Measurements from ENCODE around the gene IL25.
"Not testable (repeated sequence)": the region's sequence is repeated elsewhere in the genome, so short reads cannot be mapped to it uniquely, and the experiment has no call there.

IL25 gene

DNA sequence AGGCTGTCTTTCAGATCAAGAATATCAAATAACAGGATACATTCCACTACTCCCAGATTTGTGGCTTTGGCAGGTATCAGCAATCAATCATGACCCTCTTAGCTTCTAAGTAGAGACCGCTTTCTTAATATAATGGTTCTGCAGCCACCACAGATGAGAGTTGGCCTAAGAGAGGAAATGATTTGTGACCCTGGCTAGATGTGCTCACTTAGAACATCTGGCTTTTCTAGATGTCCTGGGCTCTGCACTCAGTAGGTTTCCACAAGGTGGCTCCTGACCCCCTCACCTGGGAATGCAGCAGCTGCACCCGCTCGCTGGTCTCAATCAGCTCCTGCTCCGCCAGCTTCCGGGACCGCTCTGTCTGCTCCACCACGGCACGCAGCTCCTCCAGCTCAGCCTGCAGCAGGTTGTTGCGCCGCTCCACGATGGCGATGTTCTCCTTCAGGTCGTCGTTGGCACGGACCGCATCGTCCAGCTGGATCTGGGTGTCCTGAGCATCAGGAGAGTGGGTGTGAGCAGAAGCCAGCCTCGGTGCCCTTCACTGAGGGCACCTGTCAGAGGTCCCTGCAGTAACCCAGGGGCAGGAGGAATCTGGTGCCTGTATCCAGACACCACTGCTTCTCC lies 13.1 kb downstream of the IL25 start:
- TF ChIP-seq, protein P1, sequence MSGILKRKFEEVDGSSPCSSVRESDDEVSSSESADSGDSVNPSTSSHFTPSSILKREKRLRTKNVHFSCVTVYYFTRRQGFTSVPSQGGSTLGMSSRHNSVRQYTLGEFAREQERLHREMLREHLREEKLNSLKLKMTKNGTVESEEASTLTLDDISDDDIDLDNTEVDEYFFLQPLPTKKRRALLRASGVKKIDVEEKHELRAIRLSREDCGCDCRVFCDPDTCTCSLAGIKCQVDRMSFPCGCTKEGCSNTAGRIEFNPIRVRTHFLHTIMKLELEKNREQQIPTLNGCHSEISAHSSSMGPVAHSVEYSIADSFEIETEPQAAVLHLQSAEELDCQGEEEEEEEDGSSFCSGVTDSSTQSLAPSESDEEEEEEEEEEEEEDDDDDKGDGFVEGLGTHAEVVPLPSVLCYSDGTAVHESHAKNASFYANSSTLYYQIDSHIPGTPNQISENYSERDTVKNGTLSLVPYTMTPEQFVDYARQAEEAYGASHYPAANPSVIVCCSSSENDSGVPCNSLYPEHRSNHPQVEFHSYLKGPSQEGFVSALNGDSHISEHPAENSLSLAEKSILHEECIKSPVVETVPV (CRISPR knock-in tag; IDR thresholded peaks at IDR 0.05), result no peak
- TF ChIP-seq ZC3H10 (CRISPR knock-in tag; IDR thresholded peaks at IDR 0.05), result no peak
- TF ChIP-seq CSDC2 (CRISPR knock-in tag; IDR thresholded peaks at IDR 0.05), result no peak
- no peak for TF ChIP-seq ZNF565 (CRISPR knock-in tag; conservative IDR thresholded peaks at IDR 0.05; ENCODE audit: low read depth)
- TF ChIP-seq, protein P2, sequence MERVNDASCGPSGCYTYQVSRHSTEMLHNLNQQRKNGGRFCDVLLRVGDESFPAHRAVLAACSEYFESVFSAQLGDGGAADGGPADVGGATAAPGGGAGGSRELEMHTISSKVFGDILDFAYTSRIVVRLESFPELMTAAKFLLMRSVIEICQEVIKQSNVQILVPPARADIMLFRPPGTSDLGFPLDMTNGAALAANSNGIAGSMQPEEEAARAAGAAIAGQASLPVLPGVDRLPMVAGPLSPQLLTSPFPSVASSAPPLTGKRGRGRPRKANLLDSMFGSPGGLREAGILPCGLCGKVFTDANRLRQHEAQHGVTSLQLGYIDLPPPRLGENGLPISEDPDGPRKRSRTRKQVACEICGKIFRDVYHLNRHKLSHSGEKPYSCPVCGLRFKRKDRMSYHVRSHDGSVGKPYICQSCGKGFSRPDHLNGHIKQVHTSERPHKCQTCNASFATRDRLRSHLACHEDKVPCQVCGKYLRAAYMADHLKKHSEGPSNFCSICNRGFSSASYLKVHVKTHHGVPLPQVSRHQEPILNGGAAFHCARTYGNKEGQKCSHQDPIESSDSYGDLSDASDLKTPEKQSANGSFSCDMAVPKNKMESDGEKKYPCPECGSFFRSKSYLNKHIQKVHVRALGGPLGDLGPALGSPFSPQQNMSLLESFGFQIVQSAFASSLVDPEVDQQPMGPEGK (CRISPR knock-in tag; IDR thresholded peaks at IDR 0.05; ENCODE audit: borderline replicate concordance), result no peak
- no peak for TF ChIP-seq SNAI2 (CRISPR knock-in tag; IDR thresholded peaks at IDR 0.05)
- no peak for ATAC-seq

DNA sequence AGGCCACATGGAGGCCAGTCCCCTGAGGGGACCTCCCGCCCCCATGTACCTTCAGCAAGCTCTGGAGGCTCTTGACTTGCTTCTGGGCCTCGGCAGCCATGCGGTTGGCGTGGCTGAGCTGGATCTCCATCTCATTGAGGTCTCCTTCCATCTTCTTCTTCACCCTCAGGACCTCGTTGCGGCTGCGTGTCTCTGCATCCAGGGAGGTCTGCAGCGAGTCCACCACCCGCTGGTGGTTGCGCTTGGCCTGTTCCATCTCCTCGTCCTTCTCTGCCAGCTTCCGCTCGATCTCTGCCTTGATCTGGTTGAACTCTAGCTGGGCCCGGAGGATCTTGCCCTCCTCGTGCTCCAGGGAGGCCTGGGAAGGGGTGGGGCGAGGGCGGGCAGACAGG lies 13.7 kb downstream of the IL25 start:
- ATAC-seq, result not testable (repeated sequence)

DNA sequence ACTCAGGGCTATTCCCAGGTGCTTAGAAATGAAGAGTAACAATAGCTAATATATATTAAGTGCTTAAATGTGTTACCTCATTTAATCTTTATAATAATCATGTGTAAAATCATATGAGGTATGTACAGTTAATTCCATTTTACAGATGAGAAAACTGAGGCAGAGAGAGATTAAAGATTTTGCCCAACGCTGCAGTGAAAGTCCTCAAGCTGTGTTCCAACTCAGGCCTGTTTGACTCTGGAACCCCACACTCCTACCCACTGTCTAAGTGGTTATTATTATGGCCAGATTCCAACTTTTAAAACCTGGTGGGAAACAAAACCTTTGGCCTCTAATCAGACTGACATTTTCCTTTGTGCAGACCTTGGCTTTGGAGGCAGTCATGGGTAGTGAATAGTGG lies 14.4 kb downstream of the IL25 start:
- no peak for ATAC-seq
- TF ChIP-seq BACH2 (CRISPR knock-in tag; IDR thresholded peaks at IDR 0.05; ENCODE audit: borderline replicate concordance), result no peak
- TF ChIP-seq, protein P1 (CRISPR knock-in tag; IDR thresholded peaks at IDR 0.05), result no peak
- no peak for TF ChIP-seq ZNF8 (CRISPR knock-in tag; IDR thresholded peaks at IDR 0.05)
- no peak for TF ChIP-seq TOX (CRISPR knock-in tag; IDR thresholded peaks at IDR 0.05; ENCODE audit: borderline replicate concordance)
- TF ChIP-seq ZFP3 (CRISPR knock-in tag; IDR thresholded peaks at IDR 0.05), result no peak
- TF ChIP-seq ZC3H10 (CRISPR knock-in tag; IDR thresholded peaks at IDR 0.05), result no peak
- TF ChIP-seq ISL1 (CRISPR knock-in tag; IDR thresholded peaks at IDR 0.05), result no peak
- TF ChIP-seq TCF4 (CRISPR knock-in tag; IDR thresholded peaks at IDR 0.05; ENCODE audit: borderline replicate concordance), result no peak
- no peak for TF ChIP-seq OSR1 (CRISPR knock-in tag; IDR thresholded peaks at IDR 0.05)
- no peak for TF ChIP-seq ESRRG (CRISPR knock-in tag; IDR thresholded peaks at IDR 0.05)
- TF ChIP-seq ZNF70 (CRISPR knock-in tag; IDR thresholded peaks at IDR 0.05), result no peak
- TF ChIP-seq SNAI2 (CRISPR knock-in tag; IDR thresholded peaks at IDR 0.05), result no peak
- no peak for TF ChIP-seq ZNF565 (CRISPR knock-in tag; conservative IDR thresholded peaks at IDR 0.05; ENCODE audit: low read depth)
- no peak for TF ChIP-seq PPARA (CRISPR knock-in tag; IDR thresholded peaks at IDR 0.05; ENCODE audit: borderline replicate concordance)

DNA sequence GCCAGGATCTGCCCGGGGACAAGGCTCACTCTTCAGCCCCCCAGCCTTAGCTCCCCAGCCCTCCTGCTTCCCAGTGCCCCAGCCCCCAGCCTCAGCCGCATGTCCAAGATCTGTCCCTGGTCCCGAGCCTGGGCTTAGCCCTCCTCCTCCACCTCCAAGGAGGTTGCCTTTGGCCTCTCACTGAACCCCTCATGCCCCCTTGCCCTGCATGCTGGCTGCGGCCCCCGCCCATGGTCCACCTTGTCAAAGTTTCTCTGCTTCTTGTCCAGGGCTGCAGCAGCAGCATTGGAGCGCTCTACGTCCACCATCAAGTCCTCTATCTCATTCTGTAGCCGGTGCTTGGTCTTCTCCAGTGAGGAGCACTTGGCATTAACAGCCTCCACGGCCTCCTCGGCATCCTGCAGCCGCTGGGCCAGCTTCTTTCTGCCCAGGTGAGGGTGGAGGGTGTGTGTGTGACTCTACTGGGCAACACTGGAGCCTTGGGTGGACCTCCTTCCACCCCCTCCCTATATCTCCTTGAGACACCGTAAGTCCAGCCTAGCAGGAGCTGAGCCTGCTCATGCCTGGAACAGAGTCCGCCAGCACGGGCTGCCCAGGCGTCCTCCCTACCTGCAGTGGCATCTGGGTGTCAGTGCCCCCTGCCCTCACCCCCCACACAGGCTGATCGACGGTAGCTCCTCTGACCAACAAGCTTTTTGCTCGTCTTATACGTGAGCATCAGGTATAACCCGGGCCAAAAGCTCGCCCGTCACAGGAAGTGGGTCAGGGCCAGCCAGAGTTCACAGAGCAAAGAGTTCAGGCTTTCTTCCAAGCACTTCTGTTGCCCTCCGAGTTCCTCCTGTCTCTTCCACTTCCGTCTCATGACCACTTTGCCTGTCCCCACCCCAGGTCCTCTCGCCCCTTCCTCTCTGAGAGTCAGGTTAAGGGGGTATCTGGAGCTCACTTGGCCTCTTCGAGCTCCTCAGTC lies 15.6 kb downstream of the IL25 start:
- no peak for ATAC-seq
- TF ChIP-seq, protein P3, sequence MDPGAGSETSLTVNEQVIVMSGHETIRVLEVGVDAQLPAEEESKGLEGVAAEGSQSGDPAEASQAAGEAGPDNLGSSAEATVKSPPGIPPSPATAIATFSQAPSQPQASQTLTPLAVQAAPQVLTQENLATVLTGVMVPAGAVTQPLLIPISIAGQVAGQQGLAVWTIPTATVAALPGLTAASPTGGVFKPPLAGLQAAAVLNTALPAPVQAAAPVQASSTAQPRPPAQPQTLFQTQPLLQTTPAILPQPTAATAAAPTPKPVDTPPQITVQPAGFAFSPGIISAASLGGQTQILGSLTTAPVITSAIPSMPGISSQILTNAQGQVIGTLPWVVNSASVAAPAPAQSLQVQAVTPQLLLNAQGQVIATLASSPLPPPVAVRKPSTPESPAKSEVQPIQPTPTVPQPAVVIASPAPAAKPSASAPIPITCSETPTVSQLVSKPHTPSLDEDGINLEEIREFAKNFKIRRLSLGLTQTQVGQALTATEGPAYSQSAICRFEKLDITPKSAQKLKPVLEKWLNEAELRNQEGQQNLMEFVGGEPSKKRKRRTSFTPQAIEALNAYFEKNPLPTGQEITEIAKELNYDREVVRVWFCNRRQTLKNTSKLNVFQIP (CRISPR knock-in tag; IDR thresholded peaks at IDR 0.05; ENCODE audit: borderline replicate concordance, low read depth), result no peak
- TF ChIP-seq, protein P2 (CRISPR knock-in tag; IDR thresholded peaks at IDR 0.05; ENCODE audit: borderline replicate concordance), result no peak
- TF ChIP-seq ARNTL (CRISPR knock-in tag; IDR thresholded peaks at IDR 0.05; ENCODE audit: borderline replicate concordance, low read depth), result no peak
- TF ChIP-seq, protein P4, sequence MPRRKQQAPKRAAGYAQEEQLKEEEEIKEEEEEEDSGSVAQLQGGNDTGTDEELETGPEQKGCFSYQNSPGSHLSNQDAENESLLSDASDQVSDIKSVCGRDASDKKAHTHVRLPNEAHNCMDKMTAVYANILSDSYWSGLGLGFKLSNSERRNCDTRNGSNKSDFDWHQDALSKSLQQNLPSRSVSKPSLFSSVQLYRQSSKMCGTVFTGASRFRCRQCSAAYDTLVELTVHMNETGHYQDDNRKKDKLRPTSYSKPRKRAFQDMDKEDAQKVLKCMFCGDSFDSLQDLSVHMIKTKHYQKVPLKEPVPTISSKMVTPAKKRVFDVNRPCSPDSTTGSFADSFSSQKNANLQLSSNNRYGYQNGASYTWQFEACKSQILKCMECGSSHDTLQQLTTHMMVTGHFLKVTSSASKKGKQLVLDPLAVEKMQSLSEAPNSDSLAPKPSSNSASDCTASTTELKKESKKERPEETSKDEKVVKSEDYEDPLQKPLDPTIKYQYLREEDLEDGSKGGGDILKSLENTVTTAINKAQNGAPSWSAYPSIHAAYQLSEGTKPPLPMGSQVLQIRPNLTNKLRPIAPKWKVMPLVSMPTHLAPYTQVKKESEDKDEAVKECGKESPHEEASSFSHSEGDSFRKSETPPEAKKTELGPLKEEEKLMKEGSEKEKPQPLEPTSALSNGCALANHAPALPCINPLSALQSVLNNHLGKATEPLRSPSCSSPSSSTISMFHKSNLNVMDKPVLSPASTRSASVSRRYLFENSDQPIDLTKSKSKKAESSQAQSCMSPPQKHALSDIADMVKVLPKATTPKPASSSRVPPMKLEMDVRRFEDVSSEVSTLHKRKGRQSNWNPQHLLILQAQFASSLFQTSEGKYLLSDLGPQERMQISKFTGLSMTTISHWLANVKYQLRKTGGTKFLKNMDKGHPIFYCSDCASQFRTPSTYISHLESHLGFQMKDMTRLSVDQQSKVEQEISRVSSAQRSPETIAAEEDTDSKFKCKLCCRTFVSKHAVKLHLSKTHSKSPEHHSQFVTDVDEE (CRISPR knock-in tag; IDR thresholded peaks at IDR 0.05), result no peak
- TF ChIP-seq, protein P5, sequence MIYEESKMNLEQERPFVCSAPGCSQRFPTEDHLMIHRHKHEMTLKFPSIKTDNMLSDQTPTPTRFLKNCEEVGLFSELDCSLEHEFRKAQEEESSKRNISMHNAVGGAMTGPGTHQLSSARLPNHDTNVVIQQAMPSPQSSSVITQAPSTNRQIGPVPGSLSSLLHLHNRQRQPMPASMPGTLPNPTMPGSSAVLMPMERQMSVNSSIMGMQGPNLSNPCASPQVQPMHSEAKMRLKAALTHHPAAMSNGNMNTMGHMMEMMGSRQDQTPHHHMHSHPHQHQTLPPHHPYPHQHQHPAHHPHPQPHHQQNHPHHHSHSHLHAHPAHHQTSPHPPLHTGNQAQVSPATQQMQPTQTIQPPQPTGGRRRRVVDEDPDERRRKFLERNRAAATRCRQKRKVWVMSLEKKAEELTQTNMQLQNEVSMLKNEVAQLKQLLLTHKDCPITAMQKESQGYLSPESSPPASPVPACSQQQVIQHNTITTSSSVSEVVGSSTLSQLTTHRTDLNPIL (CRISPR knock-in tag; IDR thresholded peaks at IDR 0.05; ENCODE audit: low read depth), result no peak
